Fibroblast of lung (primary cell): ENCODE results near the gene NRF1.

Experiments used
- CTCF ChIP-seq, 2 donors: IDR thresholded peaks in 1 of 2; conservative IDR thresholded peaks in 1 of 2; 1 replicate in 1 of 2; 2 replicates in 1 of 2; pipeline ENCODE4 v1.5.1; 2011 to 2012; ENCODE audit warnings: low read length in 2 of 2, control low read depth in 1 of 2, inconsistent platforms in 1 of 2, low read depth in 1 of 2, mild to moderate bottlenecking in 1 of 2
- EZH2 ChIP-seq: IDR thresholded peaks from 2 replicates; pipeline ENCODE4 v1.5.1; 2012; ENCODE audit warnings: low read length, control low read depth, mild to moderate bottlenecking; ENCODE audit errors: missing control alignments

GRCh38 chr7:129643550-129644170 lies 32.1 kb downstream of the NRF1 start:
- TF ChIP-seq CTCF (conservative IDR thresholded peaks at IDR 0.05 in 1 of 2, IDR thresholded peaks at IDR 0.05 in 1 of 2; ENCODE audit: low read depth in 1 of 2, low read length in 2 of 2) (no peak), EZH2 (no peak)
